NCI-H82 (cell line): ENCODE measurements around the gene ERC1.

ENCODE experiments used
- DNase-seq: peaks from one replicate; lab custom pipeline; 2025; lab: John Stamatoyannopoulos, UW

Gene ERC1

GRCh38 chr12:1517007-1517406 is 526.0 kb downstream of the ERC1 start:
- DNase-seq, result peak; percentile 63

DNA sequence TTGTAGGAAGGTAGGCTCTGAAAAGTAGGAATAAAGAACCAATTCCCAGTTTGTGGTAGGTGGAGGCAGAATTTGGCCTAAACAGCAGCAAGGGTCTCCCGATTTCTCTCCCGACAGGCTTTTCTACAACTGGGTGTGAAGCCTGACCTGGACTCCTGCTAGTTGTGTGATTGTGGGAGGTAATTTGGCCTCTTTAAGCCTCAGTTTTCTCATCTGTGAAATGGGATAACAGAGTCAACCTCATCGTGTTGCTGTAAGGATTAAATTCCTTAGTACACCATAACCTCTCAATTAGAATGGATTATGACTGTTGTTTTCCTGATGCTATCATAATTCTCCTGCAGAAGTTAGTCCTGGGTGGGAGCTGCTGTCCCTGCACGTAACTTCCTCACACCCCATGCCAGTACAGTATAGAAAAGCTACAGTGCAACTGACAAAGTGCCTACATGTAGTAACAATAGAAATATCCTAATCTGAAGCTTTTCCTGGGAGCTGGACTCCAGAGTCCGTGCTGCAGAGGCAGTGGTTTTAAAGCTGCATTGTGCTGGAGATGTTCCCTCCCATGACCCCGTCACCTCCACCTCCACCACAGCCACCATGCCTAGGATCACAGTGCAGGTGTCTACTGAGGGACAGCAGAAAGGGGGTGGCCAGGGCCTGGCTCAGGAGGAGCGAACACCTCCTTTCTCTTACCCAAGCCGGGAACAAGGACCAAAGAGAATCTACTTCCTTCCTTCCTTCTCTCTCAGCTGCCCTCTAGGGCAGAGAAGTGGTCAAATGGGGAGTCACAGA is 526.9 kb downstream of the ERC1 start:
- DNase-seq, result no peak

DNA sequence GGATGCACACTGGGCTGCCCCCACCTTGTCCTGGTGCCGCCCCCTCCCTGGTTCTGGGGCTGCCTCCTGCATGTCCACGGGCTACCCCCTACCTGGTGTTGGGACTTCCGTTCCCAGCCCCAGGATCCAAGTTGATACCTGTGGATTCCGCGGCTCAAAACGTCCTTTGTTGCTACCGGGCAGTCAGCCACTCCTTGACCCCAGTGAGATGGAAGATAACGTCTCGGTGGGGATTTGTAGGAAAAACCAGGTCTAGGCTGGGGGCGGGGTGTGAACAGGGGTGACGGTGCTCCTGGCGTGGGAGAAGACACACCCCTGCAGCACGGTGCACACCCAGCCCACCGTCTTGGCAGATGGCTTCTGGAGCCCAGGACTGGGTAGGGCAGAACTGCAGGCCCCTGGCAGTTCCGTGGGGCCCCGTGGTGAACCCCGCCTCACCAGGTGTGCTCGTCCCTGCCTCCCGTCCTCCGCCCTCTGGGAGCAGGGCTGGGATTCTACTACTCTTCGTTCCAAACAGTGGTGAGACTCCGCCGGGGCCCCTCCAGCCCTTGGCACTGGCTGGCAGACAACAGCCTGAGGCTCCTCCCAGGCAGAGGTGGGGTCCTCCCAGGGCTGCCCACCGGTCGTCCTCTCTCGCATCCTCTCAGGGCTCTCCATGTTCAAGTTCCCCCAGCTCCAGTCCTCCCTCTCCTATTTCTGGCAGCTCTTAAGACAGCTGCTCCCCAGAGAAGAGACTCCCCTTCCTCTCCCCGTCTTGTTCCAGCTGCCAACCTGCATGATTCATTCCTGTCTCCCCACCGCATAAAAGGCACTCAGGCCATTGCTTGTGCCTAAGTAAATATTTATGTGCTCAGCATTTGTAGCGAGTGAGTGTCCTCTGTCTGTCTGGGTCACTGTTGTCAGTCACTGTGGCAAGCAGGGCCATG is 527.8 kb downstream of the ERC1 start:
- no peak for DNase-seq

- DNase-seq, result no peak
These were observed 528.6 kb downstream of the ERC1 start for GRCh38 chr12:1519642-1520041.

GRCh38 chr12:1523046-1523445 is 532.0 kb downstream of the ERC1 start:
- DNase-seq, result no peak

- DNase-seq, result no peak
These were observed 532.6 kb downstream of the ERC1 start for GRCh38 chr12:1523558-1524050.

DNA sequence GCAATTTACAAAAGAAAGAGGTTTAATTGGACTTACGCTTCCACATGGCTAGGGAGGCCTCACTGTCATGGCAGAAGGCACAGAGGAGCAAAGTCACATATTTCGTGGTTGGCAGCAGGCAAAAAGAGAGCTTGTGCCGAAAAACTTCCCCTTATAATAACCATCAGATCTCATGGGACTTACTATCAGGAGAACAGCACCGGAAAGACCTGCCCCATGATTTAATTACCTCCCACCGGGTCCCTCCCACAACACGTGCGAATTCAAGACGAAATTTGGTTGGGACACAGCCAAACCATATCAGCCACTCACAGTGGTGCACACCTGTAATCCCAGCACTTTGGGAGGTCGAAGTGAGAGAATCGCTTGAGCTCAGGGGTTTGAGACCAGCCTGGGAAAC is 534.8 kb downstream of the ERC1 start:
- no peak for DNase-seq

- no peak for DNase-seq
These were observed 536.8 kb downstream of the ERC1 start for GRCh38 chr12:1527789-1528188.

DNA sequence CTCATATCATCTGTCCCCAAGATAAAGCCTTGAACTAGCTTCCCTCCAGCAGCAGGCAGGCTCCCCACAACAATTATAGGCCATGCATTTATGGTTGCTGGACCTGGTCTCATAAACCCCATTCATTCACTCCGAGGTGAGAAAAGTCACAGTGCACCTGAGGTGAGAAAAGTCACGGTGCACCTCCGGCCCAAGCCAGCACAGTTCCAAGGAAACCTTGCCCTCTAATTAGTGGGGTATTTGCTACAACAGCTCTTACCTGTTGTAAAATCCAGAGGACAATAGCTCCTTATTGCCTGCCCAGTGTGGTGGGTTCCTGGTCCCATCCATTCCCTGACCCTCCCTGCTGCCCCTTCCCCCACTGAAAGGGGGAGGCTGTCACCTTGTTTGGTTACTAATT is 537.8 kb downstream of the ERC1 start:
- no peak for DNase-seq

- DNase-seq, result no peak
These were observed 538.3 kb downstream of the ERC1 start for GRCh38 chr12:1529228-1529861.

- DNase-seq, result no peak
These were observed 539.0 kb downstream of the ERC1 start for GRCh38 chr12:1529862-1530591.

DNA sequence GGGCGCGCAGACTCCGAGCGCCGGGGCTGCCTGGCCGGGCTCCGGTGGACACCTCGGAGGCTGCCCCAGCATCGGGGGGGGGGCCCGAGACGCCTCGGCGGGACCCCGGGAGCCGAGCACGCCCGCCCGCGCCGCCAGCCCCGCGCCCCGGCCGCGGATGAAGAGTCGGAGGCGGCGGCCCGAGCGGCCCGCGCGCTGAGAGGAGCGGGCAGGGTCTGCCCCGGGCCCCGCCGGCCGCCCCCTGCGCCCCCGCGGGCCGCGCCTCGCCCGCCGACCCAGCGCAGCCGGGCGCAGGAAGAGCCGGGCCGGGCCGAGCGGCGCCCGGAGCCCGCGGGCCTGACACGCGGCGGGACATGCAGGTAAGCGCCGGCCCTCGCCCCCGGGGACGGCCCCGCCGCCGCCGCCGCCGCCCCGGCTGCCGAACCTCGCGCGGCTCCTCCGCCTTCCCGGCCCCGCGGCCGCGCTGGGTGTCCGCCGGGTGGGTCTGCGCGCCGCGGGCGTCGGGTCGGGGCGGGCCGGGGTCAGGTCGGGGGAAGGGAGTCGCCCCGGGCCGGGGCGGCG is 539.6 kb downstream of the ERC1 start:
- no peak for DNase-seq

GRCh38 chr12:1531153-1531653 is 540.2 kb downstream of the ERC1 start:
- peak; percentile 27 for DNase-seq

DNA sequence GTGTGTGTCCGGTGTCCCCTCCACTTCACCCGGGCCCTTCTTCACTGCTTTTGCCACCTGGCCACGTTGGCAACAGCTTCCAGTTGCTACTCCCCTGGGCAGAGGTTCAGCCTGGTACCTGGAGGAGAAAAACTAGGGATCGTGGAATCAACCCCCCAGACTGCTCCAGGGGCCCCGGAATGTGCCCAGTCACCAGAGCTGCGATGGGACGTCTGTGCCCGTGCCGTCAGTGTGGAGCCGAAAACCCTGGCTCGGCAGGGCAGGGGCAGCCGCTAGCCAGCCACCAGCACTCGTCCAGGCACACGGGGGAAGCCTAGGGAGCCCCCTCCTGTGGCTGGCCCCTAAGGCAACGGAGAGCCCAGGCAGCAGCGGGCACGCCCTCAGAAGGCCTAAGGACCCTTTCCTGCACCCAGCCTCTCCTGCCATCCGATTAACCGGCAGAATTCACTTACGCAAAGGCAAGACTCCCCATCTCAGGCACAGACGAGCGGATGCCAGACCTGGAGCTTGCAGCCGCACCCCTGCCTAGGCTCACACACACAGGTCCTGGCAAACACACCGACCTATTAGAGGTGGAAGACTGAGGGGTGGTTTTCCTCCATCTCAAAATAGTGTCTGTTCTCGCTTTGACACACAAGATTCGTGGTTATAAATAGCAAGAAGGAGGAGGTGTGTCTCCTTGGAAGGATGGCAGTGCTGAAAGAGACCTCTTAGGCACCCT is 540.8 kb downstream of the ERC1 start:
- DNase-seq, result no peak

GRCh38 chr12:1532375-1533165 is 541.5 kb downstream of the ERC1 start:
- no peak for DNase-seq

DNA sequence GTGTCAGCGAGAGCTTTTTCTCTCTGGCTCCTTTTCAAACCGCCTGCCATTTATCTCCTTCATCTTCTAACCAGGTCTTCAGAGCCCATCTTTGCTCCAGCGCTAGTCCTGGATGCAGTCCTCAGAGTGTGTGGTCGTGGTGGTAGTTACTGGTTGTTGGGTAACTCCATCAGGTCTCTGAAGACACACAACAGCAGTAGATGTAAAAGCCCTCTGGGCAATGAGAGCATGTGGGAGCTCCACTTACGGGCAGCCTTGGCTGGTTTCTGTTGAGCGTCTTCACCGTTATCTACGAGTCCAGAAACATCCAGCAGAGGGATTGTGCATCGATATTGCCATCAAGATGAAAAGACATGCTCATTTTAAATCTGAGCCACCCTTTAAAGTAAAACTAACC is 542.2 kb downstream of the ERC1 start:
- peak; percentile 42 for DNase-seq

- peak; percentile 57 for DNase-seq
These were observed 542.7 kb downstream of the ERC1 start for GRCh38 chr12:1533602-1534304.

- DNase-seq, result no peak
These were observed 543.7 kb downstream of the ERC1 start for GRCh38 chr12:1534748-1535147.

DNA sequence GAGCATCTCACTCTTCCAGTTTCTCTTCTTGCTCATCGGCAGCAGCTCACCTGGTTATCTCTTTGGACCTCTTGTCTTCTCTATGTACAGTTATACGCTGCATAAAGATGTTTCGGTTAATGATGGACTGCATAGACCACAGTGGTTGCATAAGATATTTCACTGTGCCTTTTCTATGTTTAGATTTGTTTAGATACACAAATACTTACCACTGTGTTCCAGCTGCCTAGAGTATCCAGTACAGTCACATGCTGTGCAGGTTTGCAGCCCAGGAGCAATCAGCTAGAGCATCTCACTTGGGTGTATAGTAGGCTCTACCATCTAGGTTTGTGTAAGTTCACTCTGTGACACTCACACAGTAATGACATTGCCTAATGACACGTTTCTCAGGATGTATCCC is 545.8 kb downstream of the ERC1 start:
- DNase-seq, result no peak
